HG02943 (cell line): ENCODE data around the gene MAU2.

Experiments used
- ATAC-seq: cut with Tn5 transposase; IDR thresholded peaks from one replicate; pipeline ENCODE4 v1.9.1; 2021; ENCODE audit warnings: mild to moderate bottlenecking, low read depth, moderate library complexity; ENCODE audit not compliant: unreplicated experiment

The MAU2 gene

DNA sequence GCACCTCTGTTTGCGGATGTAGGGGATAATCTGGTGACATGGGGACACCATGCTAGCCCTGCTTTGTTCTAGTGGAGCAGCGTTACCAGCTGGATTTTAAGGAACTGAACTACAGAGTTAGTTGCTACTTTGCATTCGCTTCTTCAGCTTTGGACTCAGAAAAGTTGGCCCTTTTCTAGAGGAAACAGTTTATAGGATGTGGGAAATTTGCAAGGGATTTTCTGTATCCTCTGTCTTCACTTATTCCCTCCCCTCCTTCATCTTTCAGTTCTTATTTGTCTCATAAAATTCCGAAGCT lies 87.0 kb downstream of the MAU2 start:
- ATAC-seq = no peak
